ENCODE results near the gene LNX2.

GRCh38 chr13:27516103-27516502, 104.2 kb downstream of the LNX2 start:
- TF ChIP-seq ZNF837 (tag by site-specific recombination; IDR thresholded peaks at IDR 0.05) (no peak), ZNF311 (tag by site-specific recombination; IDR thresholded peaks at IDR 0.05; ENCODE audit: borderline replicate concordance) (no peak), TRIM28 (IDR thresholded peaks at IDR 0.05; ENCODE audit: borderline replicate concordance, low read length) (no peak), ZNF19 (tag by site-specific recombination; IDR thresholded peaks at IDR 0.05; ENCODE audit: low read depth) (no peak), ZFP37 (tag by site-specific recombination; IDR thresholded peaks at IDR 0.05) (no peak), ZBTB7A (tag by site-specific recombination; IDR thresholded peaks at IDR 0.05; ENCODE audit: low read depth) (no peak), ZNF23 (tag by site-specific recombination; IDR thresholded peaks at IDR 0.05; ENCODE audit: borderline replicate concordance) (no peak), ZNF214 (tag by site-specific recombination; IDR thresholded peaks at IDR 0.05; ENCODE audit: borderline replicate concordance) (no peak), YY1 (tag by site-specific recombination; IDR thresholded peaks at IDR 0.05) (no peak)
- TF ChIP-seq, protein P1, sequence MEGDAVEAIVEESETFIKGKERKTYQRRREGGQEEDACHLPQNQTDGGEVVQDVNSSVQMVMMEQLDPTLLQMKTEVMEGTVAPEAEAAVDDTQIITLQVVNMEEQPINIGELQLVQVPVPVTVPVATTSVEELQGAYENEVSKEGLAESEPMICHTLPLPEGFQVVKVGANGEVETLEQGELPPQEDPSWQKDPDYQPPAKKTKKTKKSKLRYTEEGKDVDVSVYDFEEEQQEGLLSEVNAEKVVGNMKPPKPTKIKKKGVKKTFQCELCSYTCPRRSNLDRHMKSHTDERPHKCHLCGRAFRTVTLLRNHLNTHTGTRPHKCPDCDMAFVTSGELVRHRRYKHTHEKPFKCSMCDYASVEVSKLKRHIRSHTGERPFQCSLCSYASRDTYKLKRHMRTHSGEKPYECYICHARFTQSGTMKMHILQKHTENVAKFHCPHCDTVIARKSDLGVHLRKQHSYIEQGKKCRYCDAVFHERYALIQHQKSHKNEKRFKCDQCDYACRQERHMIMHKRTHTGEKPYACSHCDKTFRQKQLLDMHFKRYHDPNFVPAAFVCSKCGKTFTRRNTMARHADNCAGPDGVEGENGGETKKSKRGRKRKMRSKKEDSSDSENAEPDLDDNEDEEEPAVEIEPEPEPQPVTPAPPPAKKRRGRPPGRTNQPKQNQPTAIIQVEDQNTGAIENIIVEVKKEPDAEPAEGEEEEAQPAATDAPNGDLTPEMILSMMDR (tag by site-specific recombination; IDR thresholded peaks at IDR 0.05), result no peak
- TF ChIP-seq, protein P2, sequence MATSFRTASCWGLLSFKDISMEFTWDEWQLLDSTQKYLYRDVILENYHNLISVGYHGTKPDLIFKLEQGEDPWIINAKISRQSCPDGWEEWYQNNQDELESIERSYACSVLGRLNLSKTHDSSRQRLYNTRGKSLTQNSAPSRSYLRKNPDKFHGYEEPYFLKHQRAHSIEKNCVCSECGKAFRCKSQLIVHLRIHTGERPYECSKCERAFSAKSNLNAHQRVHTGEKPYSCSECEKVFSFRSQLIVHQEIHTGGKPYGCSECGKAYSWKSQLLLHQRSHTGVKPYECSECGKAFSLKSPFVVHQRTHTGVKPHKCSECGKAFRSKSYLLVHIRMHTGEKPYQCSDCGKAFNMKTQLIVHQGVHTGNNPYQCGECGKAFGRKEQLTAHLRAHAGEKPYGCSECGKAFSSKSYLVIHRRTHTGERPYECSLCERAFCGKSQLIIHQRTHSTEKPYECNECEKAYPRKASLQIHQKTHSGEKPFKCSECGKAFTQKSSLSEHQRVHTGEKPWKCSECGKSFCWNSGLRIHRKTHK (tag by site-specific recombination; IDR thresholded peaks at IDR 0.05), result no peak
- TF ChIP-seq, protein P3, sequence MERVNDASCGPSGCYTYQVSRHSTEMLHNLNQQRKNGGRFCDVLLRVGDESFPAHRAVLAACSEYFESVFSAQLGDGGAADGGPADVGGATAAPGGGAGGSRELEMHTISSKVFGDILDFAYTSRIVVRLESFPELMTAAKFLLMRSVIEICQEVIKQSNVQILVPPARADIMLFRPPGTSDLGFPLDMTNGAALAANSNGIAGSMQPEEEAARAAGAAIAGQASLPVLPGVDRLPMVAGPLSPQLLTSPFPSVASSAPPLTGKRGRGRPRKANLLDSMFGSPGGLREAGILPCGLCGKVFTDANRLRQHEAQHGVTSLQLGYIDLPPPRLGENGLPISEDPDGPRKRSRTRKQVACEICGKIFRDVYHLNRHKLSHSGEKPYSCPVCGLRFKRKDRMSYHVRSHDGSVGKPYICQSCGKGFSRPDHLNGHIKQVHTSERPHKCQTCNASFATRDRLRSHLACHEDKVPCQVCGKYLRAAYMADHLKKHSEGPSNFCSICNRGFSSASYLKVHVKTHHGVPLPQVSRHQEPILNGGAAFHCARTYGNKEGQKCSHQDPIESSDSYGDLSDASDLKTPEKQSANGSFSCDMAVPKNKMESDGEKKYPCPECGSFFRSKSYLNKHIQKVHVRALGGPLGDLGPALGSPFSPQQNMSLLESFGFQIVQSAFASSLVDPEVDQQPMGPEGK (tag by site-specific recombination; IDR thresholded peaks at IDR 0.05), result no peak
- TF ChIP-seq, protein P4, sequence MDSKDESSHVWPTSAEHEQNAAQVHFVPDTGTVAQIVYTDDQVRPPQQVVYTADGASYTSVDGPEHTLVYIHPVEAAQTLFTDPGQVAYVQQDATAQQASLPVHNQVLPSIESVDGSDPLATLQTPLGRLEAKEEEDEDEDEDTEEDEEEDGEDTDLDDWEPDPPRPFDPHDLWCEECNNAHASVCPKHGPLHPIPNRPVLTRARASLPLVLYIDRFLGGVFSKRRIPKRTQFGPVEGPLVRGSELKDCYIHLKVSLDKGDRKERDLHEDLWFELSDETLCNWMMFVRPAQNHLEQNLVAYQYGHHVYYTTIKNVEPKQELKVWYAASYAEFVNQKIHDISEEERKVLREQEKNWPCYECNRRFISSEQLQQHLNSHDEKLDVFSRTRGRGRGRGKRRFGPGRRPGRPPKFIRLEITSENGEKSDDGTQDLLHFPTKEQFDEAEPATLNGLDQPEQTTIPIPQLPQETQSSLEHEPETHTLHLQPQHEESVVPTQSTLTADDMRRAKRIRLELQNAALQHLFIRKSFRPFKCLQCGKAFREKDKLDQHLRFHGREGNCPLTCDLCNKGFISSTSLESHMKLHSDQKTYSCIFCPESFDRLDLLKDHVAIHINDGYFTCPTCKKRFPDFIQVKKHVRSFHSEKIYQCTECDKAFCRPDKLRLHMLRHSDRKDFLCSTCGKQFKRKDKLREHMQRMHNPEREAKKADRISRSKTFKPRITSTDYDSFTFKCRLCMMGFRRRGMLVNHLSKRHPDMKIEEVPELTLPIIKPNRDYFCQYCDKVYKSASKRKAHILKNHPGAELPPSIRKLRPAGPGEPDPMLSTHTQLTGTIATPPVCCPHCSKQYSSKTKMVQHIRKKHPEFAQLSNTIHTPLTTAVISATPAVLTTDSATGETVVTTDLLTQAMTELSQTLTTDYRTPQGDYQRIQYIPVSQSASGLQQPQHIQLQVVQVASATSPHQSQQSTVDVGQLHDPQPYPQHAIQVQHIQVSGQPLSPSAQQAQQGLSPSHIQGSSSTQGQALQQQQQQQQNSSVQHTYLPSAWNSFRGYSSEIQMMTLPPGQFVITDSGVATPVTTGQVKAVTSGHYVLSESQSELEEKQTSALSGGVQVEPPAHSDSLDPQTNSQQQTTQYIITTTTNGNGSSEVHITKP (tag by site-specific recombination; IDR thresholded peaks at IDR 0.05), result no peak
- TF ChIP-seq, protein P5, sequence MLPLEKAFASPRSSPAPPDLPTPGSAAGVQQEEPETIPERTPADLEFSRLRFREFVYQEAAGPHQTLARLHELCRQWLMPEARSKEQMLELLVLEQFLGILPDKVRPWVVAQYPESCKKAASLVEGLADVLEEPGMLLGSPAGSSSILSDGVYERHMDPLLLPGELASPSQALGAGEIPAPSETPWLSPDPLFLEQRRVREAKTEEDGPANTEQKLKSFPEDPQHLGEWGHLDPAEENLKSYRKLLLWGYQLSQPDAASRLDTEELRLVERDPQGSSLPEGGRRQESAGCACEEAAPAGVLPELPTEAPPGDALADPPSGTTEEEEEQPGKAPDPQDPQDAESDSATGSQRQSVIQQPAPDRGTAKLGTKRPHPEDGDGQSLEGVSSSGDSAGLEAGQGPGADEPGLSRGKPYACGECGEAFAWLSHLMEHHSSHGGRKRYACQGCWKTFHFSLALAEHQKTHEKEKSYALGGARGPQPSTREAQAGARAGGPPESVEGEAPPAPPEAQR (tag by site-specific recombination; IDR thresholded peaks at IDR 0.05), result no peak

All from HEK293 (cell line).